OCI-LY7 (cell line): ENCODE data around the gene PALLD. TPM values are rescaled to one million over a fixed set of nuclear protein-coding genes. Genes with fewer than 3 reads are reported as not detected.

Source experiments
- BruUV-seq: library from RNA; stranded (reverse); fragments of 400-500 nt; replicated peaks from 2 replicates; lab custom pipeline; 2021; lab: Mats Ljungman, UMichigan
- CTCF ChIA-PET: fragments of 300-600 bp; sonication (Branson Sonifier 250); formaldehyde crosslinking; loops from one replicate; lab custom pipeline; 2022; ENCODE audit warnings: antibody characterized with exemption; ENCODE audit not compliant: unreplicated experiment; lab: Charles Lee
- POLR2A ChIA-PET: fragments of 300-600 bp; sonication (Branson Sonifier 250); formaldehyde crosslinking; loops from one replicate; lab custom pipeline; 2022; ENCODE audit warnings: antibody characterized with exemption; lab: Charles Lee
- DNase-seq: peaks from one replicate; pipeline ENCODE4 v3.0.0-alpha.2; 2015; ENCODE audit warnings: low spot score
- H2AFZ ChIP-seq: fragments of 200-600 bp; sonication (generic), shearing (Covaris generic); 2 replicates; pipeline ENCODE4 v1.6.1; 2014; ENCODE audit warnings: mild to moderate bottlenecking, antibody characterized with exemption, low read length, moderate library complexity
- H3K27ac ChIP-seq: fragments of 200-600 bp; sonication (generic); 2 replicates; pipeline ENCODE4 v1.5.1; 2014; ENCODE audit warnings: mixed run types, low read depth, mild to moderate bottlenecking, moderate library complexity, low read length, inconsistent platforms; ENCODE audit not compliant: poor library complexity, severe bottlenecking
- H3K36me3 ChIP-seq: fragments of 200-600 bp; sonication (generic); 2 replicates; pipeline ENCODE4 v1.6.1; 2014; ENCODE audit warnings: mild to moderate bottlenecking, antibody characterized with exemption, low read length, moderate library complexity, mixed read lengths; ENCODE audit not compliant: insufficient read depth
- H3K4me1 ChIP-seq: fragments of 200-600 bp; sonication (generic); 2 replicates; pipeline ENCODE4 v1.5.1; 2014; ENCODE audit warnings: mild to moderate bottlenecking, low read length; ENCODE audit not compliant: insufficient read depth, poor library complexity, severe bottlenecking
- H3K4me2 ChIP-seq: fragments of 200-600 bp; sonication (generic); 2 replicates; pipeline ENCODE4 v1.6.1; 2014; ENCODE audit warnings: mild to moderate bottlenecking, low read length
- H3K4me3 ChIP-seq: fragments of 200-600 bp; sonication (generic); 2 replicates; pipeline ENCODE4 v1.5.1; 2014; ENCODE audit warnings: mild to moderate bottlenecking, low read depth, low read length; ENCODE audit not compliant: poor library complexity, severe bottlenecking
- H3K79me2 ChIP-seq: fragments of 200-600 bp; sonication (generic); 2 replicates; pipeline ENCODE4 v1.6.1; 2016; ENCODE audit warnings: low read depth, mild to moderate bottlenecking, low read length, moderate library complexity, mixed read lengths; ENCODE audit not compliant: insufficient read depth
- H3K9me2 ChIP-seq: fragments of 200-600 bp; sonication (generic); 2 replicates; pipeline ENCODE4 v1.6.1; 2016; ENCODE audit warnings: mild to moderate bottlenecking, low read length, mixed read lengths; ENCODE audit not compliant: insufficient read depth
- H3K9me3 ChIP-seq: fragments of 200-600 bp; sonication (generic); 2 replicates; pipeline ENCODE4 v1.6.1; 2014; ENCODE audit warnings: mild to moderate bottlenecking, mixed run types, low read length, mixed read lengths
- H4K20me1 ChIP-seq: fragments of 200-600 bp; sonication (generic); 2 replicates; pipeline ENCODE4 v1.6.1; 2014; ENCODE audit warnings: mild to moderate bottlenecking, antibody characterized with exemption, low read length, moderate library complexity, mixed read lengths; ENCODE audit not compliant: insufficient read depth
- EZH2phosphoT487 ChIP-seq: fragments of 200-600 bp; sonication (generic); IDR thresholded peaks from 2 replicates; pipeline ENCODE4 v1.6.1; 2018; ENCODE audit warnings: low read depth, borderline replicate concordance, mild to moderate bottlenecking, mixed run types, antibody characterized with exemption, low read length, moderate library complexity, mixed read lengths
- intact Hi-C: fragments of 100-400 bp; cut with micrococcal nuclease; formaldehyde crosslinking; loops from one replicate; pipeline ENCODE4 v1.10.0; 2022; ENCODE audit not compliant: unreplicated experiment
- small RNA-seq: library from RNA; depleted of rRNA; stranded (forward); fragments of <200 nt; gene quantifications from one replicate; pipeline ENCODE3, GENCODE V24; 2014
- total RNA-seq, 2 experiments: library from RNA; depleted of rRNA in 1 of 2; stranded (reverse); fragments of >200 nt in 1 of 2; shearing (Covaris generic) in 1 of 2; gene quantifications; 2 replicates each; pipeline ENCODE4 v1.2.3, GENCODE V29; 2014 to 2022
- TF ChIP-seq, protein P1 (sequence below): fragments of 200-600 bp; sonication (generic); conservative IDR thresholded peaks from 2 replicates; pipeline ENCODE4 v1.5.1; 2014; ENCODE audit warnings: mild to moderate bottlenecking, antibody characterized with exemption, low read length, moderate library complexity, mixed read lengths

The PALLD gene
- total RNA-seq, 2 experiments from 2014 or later = 0.73 to 2.8 TPM

DNA sequence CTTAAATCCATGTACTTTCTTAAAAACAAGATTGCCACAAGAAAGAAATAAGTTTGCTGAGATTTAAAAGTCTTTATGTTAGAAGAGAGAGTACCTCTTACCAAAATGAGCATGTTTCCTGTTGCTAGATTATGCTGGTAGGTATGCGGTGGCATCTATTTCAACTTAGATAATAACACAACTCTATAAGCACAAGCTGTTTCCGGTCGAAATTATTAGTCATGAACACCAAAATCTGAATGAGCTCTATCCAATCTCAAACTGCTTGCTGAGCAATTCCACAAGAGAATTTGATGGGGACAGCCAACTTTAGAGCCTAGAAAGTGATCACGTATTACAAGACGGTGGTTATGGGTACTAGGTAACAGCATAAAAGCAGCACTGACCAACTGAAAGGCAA lies 463.9 kb downstream of the PALLD start:
- no peaks in the 10 kb centered on the region for H3K4me1 ChIP-seq
- H3K9me3 ChIP-seq = no peaks in the 10 kb centered on the region
- H2AFZ ChIP-seq = no peak overlapping the region
- H3K36me3 ChIP-seq = no peaks in the 10 kb centered on the region
- no peak overlapping the region for H3K4me2 ChIP-seq
- no peaks in the 10 kb centered on the region for H4K20me1 ChIP-seq
- CTCF ChIA-PET = no interaction called here
- DNase-seq = no peak
- POLR2A ChIA-PET = interaction anchor here (1.1 kb wide), 1 partner anchor 18 kb away, joined by 3 read pairs; no protein-coding TSS in a partner anchor
- no peaks in the 10 kb centered on the region for H3K9me2 ChIP-seq
- H3K79me2 ChIP-seq = no peaks in the 10 kb centered on the region
- no peak overlapping the region for H3K4me3 ChIP-seq
- TF ChIP-seq, protein P1, sequence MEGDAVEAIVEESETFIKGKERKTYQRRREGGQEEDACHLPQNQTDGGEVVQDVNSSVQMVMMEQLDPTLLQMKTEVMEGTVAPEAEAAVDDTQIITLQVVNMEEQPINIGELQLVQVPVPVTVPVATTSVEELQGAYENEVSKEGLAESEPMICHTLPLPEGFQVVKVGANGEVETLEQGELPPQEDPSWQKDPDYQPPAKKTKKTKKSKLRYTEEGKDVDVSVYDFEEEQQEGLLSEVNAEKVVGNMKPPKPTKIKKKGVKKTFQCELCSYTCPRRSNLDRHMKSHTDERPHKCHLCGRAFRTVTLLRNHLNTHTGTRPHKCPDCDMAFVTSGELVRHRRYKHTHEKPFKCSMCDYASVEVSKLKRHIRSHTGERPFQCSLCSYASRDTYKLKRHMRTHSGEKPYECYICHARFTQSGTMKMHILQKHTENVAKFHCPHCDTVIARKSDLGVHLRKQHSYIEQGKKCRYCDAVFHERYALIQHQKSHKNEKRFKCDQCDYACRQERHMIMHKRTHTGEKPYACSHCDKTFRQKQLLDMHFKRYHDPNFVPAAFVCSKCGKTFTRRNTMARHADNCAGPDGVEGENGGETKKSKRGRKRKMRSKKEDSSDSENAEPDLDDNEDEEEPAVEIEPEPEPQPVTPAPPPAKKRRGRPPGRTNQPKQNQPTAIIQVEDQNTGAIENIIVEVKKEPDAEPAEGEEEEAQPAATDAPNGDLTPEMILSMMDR = no peak
- TF ChIP-seq EZH2phosphoT487 = no peak
- no peak overlapping the region for H3K27ac ChIP-seq
- intact Hi-C loops = no loop called here
- BruUV-seq = no TSS peak

DNA sequence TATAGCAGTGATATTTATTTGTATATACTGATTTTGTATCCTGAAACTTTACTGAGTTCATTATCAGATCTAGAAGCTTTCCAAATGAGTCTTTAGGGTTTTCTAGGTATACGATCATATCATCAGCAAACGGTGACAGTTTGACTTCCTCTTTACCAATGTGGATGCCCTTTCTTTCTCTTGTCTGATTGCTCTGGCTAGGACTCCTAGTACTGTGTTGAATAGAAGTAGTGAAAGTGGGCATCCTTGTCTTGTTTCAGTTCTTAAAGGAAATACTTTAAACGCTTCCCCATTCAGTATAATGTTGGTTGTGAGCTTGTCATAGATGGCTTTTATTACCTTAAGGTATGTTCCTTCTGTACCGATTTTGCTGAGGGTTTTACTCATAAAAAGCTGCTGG lies 475.7 kb downstream of the PALLD start:
- no peak for DNase-seq
- H3K4me1 ChIP-seq = no peaks in the 10 kb centered on the region
- TF ChIP-seq, protein P1 = no peak
- TF ChIP-seq EZH2phosphoT487 = no peak
- BruUV-seq = TSS peak; percentile 17
- CTCF ChIA-PET = no interaction called here
- POLR2A ChIA-PET = interaction anchor here (0.5 kb wide), 1 partner anchor 484 kb away, joined by 3 read pairs; no protein-coding TSS in a partner anchor
- no peaks in the 10 kb centered on the region for H3K9me2 ChIP-seq
- H2AFZ ChIP-seq = no peak overlapping the region
- H3K4me2 ChIP-seq = no peak overlapping the region
- H3K36me3 ChIP-seq = peaks cover 15% of the 10 kb centered on the region
- intact Hi-C loops = no loop called here
- H3K79me2 ChIP-seq = no peaks in the 10 kb centered on the region
- no peak overlapping the region for H3K4me3 ChIP-seq
- no peak overlapping the region for H3K27ac ChIP-seq
- H3K9me3 ChIP-seq = no peaks in the 10 kb centered on the region
- H4K20me1 ChIP-seq = no peaks in the 10 kb centered on the region

Small RNA genes within 50 kb of the gene (small RNA-seq; reads per million reads assigned to genes)
- not detected for gene RF00432
- gene RNU6-1336P = not detected
- not detected for gene RNU6-853P

Other genes with a start within 250 kb of the PALLD start
- gene DDX60, start 178.3 kb upstream of the PALLD start, total RNA-seq (2014; rRNA removed; shearing (Covaris generic)) = not detected in 2 replicates
- not detected in 2 replicates for gene DDX60, start 178.3 kb upstream of the PALLD start, total RNA-seq (2022)
- gene DDX60L, start 16.6 kb upstream of the PALLD start, total RNA-seq (2014; rRNA removed; shearing (Covaris generic)) = 0.15 and 0.41 TPM in 2 replicates
- 0.30 TPM in 1 of 2 replicates, not detected in the other for gene DDX60L, start 16.6 kb upstream of the PALLD start, total RNA-seq (2022)